Lower leg skin (tissue), 3 donors: ENCODE measurements around the gene FBXL15.

ENCODE experiments used
- CTCF ChIP-seq, 3 donors: fragments of 450-650 bp; IDR thresholded peaks; one replicate each; pipeline ENCODE4 v1.5.1; 2016; ENCODE audit warnings: antibody characterized with exemption in 3 of 3, mild to moderate bottlenecking in 3 of 3, moderate library complexity in 2 of 3
- POLR2A ChIP-seq, 2 donors: fragments of 450-650 bp; IDR thresholded peaks; one replicate each; pipeline ENCODE4 v1.6.1; 2016 to 2017; ENCODE audit warnings: antibody characterized with exemption in 2 of 2, mild to moderate bottlenecking in 1 of 2, moderate library complexity in 1 of 2

- TF ChIP-seq CTCF (IDR thresholded peaks at IDR 0.05): no peak
- TF ChIP-seq POLR2A (IDR thresholded peaks at IDR 0.05): no peak
Observed at GRCh38 chr10:102416695-102417094, 3.9 kb upstream of the FBXL15 start.
